ENCODE data around the gene EEIG1.

Gene EEIG1

DNA sequence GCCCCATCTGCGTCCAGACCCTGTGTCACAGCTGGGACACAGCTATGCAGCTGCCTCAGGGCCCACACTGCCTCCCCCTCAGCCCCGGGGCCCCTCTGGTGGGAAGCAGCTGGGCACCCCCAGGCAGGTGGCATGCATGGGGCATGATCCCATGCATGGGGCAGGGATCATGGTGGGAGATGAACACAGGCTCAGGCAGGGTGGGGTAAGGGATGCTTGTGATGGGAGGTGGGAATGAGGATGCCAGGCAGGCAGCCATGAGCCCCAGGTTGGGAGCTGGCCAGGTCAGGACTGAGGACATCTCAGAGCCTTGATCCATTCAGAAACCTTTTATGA is 19.7 kb downstream of the EEIG1 start:
- H3K4me3 ChIP-seq (replicated peaks; ENCODE audit: low read depth, low read length) = no peak overlapping the region
- TF ChIP-seq CTCF (IDR thresholded peaks at IDR 0.05; ENCODE audit: low read length, missing control alignments) = no peak
- DNase-seq (ENCODE audit: low read depth) = no peak

DNA sequence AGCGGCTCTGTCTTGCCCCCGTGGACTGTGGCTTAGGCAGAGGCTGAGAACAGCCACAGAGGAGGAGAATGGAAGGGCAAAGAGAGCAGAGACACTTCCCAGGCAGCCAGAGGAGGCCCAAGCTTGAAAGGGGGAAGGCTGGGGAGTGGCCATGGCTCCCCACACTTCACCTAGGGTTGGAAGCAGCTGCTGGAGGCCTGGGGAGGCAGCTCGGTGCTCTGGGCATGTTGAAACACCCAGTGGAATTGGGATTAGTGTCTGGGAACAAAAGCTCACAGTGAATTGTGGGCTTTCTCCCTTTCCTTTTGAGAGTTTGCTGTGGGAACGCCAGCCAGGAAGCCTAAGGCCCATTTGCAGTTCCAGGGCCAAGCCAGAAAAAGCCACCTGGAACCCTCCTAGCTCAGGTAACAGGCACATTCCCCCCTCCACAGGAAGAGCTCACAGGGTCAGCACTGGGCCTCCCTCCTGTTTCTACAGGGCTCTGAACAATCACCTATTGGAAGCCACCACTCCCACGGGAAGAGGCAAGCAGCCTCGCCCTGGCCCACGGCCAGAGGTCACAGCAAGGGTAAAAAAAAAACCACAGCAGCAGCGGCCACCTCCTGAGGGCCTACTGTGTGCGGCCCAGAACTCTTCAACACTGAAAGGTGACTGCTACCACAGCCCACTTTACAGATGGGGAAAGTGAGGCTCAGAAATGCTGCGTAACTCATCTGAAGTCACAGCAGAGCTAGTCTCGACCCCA is 20.2 kb downstream of the EEIG1 start:
- no peak for DNase-seq (ENCODE audit: low read depth)
- H3K4me3 ChIP-seq (replicated peaks; ENCODE audit: low read depth, low read length) = no peak overlapping the region
- no peak for TF ChIP-seq CTCF (IDR thresholded peaks at IDR 0.05; ENCODE audit: low read length, missing control alignments)

GRCh38 chr9:127959841-127960409 is 20.9 kb downstream of the EEIG1 start:
- H3K4me3 ChIP-seq (replicated peaks; ENCODE audit: low read depth, low read length) = no peak overlapping the region
- no peak for DNase-seq (ENCODE audit: low read depth)
- no peak for TF ChIP-seq CTCF (IDR thresholded peaks at IDR 0.05; ENCODE audit: low read length, missing control alignments)

- no peak for DNase-seq (ENCODE audit: low read depth)
- TF ChIP-seq CTCF (IDR thresholded peaks at IDR 0.05; ENCODE audit: low read length, missing control alignments) = no peak
- H3K4me3 ChIP-seq (replicated peaks; ENCODE audit: low read depth, low read length) = no peak overlapping the region
These were observed 21.4 kb downstream of the EEIG1 start for GRCh38 chr9:127959398-127959797.

GRCh38 chr9:127958728-127959127 is 22.1 kb downstream of the EEIG1 start:
- no peak overlapping the region for H3K4me3 ChIP-seq (replicated peaks; ENCODE audit: low read depth, low read length)
- DNase-seq (ENCODE audit: low read depth) = no peak
- TF ChIP-seq CTCF (IDR thresholded peaks at IDR 0.05; ENCODE audit: low read length, missing control alignments) = no peak

DNA sequence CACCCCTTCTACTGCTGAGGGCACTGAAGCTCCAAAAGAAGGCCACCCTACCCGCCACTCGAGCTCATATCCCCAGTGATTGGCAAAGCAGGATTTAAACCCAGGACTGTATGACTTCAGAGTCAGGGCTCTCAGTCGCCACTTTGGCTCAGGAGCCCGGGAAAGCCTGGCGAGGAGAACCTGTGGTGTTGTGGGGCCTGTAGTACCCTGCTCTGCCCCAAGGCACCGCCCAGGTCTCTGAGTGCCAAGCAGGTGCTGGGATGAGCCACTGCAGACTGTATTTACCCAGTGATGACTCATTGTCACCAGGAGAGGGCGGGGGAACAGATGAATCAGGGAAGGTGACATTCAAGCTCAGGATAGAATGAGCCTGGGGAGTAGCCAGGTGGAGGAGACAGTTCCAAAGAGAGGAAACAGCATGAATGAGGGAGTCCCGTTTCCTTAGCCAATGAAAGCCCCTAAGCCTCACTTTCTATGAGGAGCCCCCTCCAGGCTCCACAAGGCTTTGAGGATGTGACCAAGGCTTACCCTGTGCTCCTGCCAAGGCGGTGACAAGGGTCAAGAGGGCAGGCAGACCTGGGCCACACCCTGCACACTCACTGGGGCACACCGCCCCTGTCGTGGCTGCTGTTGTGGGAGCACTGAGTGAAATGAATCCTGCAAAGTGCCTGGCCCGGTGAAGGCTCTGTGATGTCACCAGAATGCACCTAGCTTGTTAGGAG is 25.3 kb downstream of the EEIG1 start:
- peak; percentile 2 for TF ChIP-seq CTCF (IDR thresholded peaks at IDR 0.05; ENCODE audit: low read length, missing control alignments)

More for the DNA sequence above, 25.3 kb downstream of the EEIG1 start:
- DNase-seq (ENCODE audit: low read depth) = no peak
- no peak overlapping the region for H3K4me3 ChIP-seq (replicated peaks; ENCODE audit: low read depth, low read length)
